ENCODE results near the gene IKZF3. TPM values are rescaled to one million over a fixed set of nuclear protein-coding genes. Genes with fewer than 3 reads are reported as not detected.

The IKZF3 gene
- total RNA-seq = under 0.01 TPM in 1 of 2 replicates, not detected in the other

DNA sequence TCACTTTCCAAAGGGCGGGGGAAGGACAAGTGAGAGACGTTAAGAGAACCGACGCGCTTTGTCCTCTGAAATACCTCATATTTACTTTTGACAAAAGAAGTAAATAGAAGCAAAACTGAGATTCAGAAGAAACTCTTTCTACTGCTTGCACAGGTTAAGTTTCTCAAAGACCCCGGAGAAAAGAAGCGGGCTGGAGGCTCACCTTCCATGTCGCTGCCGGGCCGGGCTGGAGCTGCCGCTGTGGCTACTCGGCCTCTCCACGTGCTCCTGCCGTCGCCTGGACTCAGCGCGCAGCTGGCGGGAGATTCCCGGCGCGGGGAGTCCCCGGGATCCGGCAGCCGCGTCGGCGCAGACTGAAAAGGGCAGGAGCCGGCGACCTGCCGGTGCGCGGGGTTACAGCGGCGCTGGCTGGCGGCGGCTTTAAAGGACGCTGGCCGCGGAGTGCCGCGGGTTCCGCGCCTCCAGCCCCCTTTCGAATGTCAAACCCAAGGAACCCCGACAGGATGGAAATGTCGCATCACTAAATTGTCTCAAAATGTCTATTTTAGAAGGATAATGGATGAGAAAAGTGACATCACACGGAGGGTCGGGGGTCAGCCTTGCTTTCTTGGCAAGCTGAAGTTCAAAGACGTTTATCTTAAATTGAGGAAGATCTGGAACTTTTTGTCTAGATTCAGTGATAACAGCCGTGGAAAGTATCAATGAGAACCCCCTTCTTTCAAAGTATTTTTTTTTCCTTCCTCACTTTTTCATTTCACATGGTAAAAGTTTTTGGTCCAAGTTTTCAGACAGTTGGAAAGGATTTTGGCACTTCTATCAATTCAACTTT is at the start of gene IKZF3:
Gene IKZF3, minus strand, starts transcription at position 395 of the 829 bp plus-strand sequence. Its CDS starts 186 bp downstream, at position 209.

DNA sequence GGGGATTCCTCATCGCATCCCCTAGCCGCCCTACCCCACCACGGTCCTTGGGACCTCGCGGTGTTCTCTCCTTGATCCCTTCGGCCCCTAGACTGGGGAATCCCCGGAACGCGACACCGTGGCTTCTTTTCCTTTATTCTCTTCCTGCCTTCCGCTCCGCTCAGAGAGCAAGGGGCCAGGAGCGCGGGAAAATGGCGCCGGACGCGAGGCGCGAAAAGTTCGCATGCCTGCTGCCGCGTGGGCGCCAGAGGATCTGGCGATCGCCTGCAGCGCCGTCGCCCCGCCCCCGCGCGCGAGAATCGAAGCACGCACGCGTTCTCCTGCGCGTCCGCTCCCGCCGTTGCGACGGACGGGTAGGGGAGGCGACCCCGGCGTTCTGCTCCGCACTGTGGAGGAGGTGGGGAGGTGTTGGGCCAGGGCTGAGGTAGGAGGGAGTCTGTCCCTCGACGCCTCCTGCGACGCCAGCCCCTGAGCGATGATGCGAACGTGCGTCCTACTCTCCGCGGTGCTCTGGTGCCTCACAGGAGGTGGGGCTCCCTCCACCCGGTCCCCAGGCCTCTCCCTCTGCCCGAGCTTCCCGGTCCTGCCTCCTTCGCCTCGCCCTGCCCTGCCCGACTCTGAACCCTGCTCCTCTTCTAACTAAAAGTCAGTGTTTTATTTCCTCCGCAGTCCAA is 3.9 kb upstream of the IKZF3 start, which contains the start of gene ZPBP2:
Gene ZPBP2, plus strand, starts transcription at position 323 of the 674 bp plus-strand sequence. Its CDS starts 153 bp downstream, at position 476.

DNA sequence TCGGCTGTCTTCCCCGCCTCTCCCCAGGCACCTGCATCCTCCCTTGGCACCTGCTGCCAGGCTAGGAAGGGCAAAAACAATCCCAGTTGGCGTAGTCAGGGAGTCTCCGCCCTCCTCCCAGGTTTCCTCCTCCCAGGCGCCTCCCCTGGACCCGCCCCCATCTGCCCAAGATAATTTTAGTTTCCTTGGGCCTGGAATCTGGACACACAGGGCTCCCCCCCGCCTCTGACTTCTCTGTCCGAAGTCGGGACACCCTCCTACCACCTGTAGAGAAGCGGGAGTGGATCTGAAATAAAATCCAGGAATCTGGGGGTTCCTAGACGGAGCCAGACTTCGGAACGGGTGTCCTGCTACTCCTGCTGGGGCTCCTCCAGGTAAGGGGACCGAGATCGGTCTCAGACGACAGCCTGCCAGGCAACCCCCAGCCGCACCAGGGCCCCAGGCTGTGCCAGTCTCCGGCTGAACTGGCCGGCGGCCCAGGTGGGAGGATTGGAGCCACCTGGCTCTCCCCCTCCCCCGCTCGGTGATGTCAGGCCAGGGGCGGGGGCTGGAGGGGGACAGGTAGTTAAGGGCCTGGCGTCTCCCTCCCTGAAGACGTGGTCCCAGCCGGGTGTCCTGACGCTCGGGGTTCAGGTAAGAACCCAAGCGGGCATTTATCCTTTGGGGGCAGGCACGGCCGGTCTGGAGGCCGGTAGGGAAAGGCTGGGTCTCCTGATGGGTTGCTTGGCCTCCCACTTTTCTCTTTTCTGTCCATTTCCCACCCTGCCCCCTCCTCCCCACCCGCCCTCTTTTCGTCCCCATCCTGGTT is 126.1 kb downstream of the IKZF3 start, which contains the start of gene GRB7:
Gene GRB7, plus strand, starts transcription at position 179 of the 808 bp plus-strand sequence. CDS start 4,364 bp downstream, outside the sequence.

DNA sequence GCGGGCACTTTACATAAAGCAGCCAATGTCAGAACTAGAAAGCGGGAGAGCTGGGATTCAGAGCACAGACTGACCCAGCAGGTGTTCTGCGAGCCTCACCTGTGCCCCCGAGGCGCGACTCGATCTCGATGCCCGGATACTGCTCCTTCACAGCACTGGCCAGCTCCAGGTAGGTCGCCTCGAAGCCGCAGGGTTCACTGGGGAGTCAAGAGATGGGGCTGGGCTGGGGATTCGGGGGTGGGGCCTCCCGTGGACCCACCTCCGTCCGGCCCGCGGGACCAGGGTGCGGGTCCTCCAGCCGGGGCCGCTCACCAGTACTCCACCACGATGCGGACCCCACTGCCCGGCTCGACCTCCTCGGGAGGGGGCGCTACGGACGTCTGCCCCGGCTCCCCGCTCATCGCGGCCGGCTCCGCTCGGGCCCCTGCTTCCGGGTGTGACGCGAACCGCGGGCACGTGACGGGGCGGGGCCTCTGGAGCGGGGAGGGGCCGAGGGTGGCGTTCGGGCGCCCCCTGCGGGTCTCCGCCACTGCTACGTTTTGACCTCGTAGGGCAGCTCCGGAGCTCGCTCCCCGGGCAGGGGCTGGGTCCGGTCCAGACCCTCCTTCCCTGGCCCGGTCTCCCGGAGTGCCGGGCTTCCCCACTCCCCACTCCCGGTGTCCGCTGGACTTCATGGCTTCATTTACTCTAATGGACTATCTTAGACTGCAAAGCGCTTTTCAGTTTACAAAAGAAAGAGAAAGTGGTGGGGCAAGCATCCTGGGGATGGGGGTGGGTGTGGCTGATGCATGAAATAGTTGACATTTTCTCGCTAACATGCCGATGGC is 133.8 kb downstream of the IKZF3 start, which contains the start of gene MIEN1:
Gene MIEN1, minus strand, starts transcription at position 438 of the 827 bp plus-strand sequence. Its CDS starts 37 bp downstream, at position 401.

Other genes with a start within 250 kb of the IKZF3 start
- gene PPP1R1B, start 237.4 kb downstream of the IKZF3 start, total RNA-seq = not detected in 2 replicates
- gene STARD3, start 227.2 kb downstream of the IKZF3 start, total RNA-seq = 27.6 and 33.4 TPM in 2 replicates
- gene TCAP, start 199.0 kb downstream of the IKZF3 start, total RNA-seq = 0.19 and 0.28 TPM in 2 replicates
- not detected in 2 replicates for gene PNMT, start 195.9 kb downstream of the IKZF3 start, total RNA-seq
- gene PGAP3, start 176.3 kb downstream of the IKZF3 start, total RNA-seq = 4.2 and 10.7 TPM in 2 replicates
- gene ERBB2, start 164.2 kb downstream of the IKZF3 start, total RNA-seq = 22.6 and 26.8 TPM in 2 replicates
- 11.3 and 16.7 TPM in 2 replicates for gene MIEN1, start 133.8 kb downstream of the IKZF3 start, total RNA-seq
- under 0.01 TPM in 2 replicates for gene GRB7, start 126.4 kb downstream of the IKZF3 start, total RNA-seq
- not detected in 2 replicates for gene ZPBP2, start 3.9 kb upstream of the IKZF3 start, total RNA-seq
- gene GSDMB, start 54.3 kb upstream of the IKZF3 start, total RNA-seq = 3.1 and 15.2 TPM in 2 replicates
- 58.5 and 136 TPM in 2 replicates for gene ORMDL3, start 63.3 kb upstream of the IKZF3 start, total RNA-seq
- not detected in 2 replicates for gene LRRC3C, start 63.4 kb upstream of the IKZF3 start, total RNA-seq
- under 0.01 TPM in 1 of 2 replicates, not detected in the other for gene GSDMA, start 98.7 kb upstream of the IKZF3 start, total RNA-seq
- 87.9 and 143 TPM in 2 replicates for gene PSMD3, start 116.5 kb upstream of the IKZF3 start, total RNA-seq
- 1.3 and 2.8 TPM in 2 replicates for gene CSF3, start 151.1 kb upstream of the IKZF3 start, total RNA-seq
- 37.8 and 42.3 TPM in 2 replicates for gene MED24, start 190.1 kb upstream of the IKZF3 start, total RNA-seq
- 21.3 and 34.4 TPM in 2 replicates for gene THRA, start 198.7 kb upstream of the IKZF3 start, total RNA-seq
- gene NR1D1, start 236.3 kb upstream of the IKZF3 start, total RNA-seq = 0.77 and 1.1 TPM in 2 replicates